Measurements from ENCODE around the gene KIRREL1.

The KIRREL1 gene

DNA sequence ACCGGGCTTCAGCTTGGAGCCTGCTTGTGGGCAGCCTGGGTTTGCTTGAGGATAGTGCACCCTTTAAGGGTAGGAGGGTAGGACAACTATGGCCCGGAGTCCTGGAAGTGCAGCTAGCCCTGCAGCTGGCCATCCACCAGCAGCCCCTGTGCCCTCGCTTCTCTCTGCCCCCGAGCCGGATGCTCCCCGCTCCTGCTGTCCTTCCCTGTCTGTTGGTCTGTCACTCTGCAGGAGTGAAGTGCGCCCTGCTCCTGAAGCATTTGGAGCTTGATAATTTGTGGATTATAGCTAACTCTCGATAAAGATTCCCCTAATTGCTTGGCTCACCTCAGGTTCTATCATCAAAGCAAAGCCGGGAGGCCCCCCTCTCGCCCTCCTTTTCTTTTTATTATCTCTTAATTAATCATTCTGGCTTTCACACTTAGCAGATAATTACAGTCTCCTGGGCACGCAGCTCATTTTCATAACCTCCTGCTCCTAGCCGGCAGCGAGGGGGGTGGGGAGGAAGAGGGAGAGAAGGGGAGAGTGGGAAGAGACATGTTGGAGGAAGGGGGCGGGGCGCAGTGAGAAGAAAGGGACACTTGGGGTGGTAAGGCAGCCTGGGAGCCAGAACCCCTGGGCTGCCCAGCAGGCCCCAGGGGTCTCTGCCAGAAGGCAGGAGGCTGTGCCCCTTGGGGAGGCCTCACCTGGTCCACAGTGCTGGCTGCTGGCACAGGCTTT is 14.4 kb downstream of the KIRREL1 start:
- DNase-seq, result no peak

DNA sequence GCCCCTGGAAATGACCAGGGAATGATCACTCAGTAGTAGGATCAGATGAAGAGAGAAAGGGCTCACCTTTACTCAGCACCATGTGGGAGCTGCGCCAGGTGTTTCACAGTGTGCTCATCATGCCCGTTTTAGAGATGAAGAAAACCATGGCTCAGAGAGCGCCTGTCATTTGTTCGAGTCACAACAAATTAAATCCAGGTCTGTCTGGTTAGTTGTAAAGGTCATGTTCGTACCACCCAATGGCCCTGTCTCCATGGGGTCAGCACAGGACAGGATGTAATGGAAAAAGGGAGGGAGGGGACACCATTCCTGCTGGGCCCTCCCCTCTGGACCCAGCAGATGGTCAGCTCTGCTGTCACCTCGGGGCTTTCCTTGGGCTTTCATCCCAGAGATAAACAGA is 15.2 kb downstream of the KIRREL1 start:
- no peak for DNase-seq

DNA sequence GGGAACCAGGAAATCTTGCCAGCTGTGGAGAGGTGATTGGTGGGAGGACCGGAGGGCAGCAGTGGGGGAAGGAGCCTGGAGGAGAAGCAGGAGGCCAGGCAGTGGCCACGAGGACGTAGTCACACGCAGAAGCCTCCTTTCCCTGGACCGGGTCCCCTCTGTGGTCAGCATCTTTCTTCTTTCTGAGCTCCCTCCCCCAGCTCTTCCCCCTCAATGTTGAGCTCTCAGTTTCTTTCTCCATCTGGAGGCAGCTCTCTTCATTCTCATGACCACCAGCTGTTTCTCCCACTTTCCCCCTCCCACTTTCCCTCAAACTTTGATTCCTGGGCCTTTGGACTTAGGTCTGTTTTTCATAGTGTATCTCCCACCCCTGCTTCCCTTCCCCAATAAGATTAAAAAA is 18.3 kb downstream of the KIRREL1 start:
- DNase-seq, result no peak

DNA sequence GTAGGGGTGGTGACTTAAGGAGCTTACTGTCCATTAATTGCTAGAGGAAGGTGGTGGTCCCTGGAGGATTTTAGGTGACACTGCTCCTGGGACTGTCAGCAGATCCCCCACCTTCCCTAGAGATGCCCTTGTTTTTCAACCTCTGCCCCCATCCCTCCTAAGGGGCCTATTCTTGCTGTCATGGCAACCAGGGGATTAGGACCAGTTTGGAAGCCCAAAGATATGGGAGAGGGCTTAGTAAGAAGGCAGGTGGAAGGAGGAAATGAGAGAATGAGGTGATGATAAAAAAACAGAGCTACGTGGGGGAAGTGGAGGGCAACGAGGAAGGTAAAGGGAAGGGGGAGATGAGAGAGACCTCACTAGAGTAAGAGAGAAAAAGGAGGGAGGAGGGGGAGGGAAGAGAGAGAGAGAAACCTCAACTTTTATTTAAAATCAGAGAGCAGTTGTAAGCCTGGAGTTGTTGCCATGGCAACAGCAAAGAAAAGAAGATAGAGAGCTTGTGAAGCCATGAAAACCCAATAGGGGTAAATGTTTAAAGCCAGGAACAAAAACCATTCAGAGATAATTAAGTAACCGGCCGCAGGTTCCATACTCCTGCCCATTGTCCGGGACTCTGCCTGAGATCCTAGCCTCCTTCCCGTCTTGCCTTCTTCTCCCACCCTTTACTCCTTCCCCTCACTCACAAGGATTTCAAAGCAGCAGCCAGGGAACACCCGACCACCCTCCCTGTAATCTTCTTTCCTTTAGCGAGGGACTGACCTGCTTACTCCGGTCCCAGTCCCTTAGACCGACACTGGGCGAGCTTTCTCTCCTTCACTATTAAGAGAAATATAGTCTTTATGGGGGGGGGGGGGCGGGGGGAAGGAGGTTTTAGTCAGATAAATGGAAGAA is 20.6 kb downstream of the KIRREL1 start:
- peak; percentile 46 for DNase-seq

DNA sequence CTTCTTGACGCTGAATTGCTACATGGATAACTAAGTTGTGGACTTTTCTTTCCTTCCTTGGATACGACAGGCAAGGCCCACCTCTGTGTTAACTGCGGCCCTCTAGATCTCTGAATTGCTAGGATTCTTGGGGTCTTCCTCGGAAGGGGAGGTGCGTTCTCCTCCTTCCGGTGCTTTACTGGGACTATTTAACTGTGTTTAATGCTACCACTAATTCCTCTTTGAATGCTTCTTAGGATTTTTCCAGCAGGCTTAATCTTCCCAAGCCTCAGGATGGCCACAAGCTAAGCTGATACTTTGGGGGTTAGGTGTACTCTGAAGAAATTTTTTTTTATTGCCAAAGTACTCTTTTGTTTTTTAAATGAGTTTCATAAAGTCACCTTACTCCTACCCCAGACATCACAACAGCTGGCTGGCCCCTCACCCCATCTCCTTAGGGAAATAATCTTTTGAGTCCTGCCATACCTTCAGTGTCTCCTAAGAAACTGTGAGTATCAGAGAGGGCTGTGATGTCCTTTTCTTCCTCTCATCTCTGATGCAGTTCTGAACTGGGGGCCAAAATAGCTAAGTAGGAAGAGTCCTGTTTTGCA is 21.4 kb downstream of the KIRREL1 start:
- DNase-seq, result peak; percentile 3

DNA sequence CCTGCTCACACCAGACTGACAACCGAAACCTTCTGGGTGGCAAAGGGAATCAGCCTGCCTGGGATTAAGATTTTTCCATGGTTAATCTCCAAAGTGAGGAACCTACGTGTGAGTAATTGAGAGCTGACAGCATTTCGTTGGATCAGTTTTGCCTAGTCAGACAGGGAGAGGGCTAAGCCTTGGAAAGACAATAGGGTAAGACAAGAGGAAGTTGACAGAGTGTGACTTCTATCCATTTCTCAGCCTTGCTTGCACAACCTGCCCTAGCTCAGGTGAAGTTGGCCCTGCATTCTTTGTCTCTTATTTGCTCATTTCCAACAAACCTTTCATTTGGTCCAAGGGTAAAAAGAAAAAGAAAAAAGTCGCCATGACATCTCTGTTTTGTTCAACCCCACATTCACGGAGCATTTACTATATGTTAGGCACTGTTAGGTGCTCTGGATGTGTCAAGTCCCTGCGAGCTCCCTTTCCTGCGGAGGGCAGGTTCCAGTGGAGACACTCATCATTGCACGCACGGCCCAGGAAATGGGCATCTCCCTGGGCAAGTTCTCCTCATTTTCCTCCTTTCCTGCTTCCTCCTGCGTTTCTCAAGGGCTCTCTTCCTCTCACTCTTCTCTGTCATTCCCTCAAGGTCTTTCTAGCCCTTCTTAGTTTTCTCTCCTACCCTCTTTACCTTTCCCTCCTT is 23.3 kb downstream of the KIRREL1 start:
- no peak for DNase-seq

DNA sequence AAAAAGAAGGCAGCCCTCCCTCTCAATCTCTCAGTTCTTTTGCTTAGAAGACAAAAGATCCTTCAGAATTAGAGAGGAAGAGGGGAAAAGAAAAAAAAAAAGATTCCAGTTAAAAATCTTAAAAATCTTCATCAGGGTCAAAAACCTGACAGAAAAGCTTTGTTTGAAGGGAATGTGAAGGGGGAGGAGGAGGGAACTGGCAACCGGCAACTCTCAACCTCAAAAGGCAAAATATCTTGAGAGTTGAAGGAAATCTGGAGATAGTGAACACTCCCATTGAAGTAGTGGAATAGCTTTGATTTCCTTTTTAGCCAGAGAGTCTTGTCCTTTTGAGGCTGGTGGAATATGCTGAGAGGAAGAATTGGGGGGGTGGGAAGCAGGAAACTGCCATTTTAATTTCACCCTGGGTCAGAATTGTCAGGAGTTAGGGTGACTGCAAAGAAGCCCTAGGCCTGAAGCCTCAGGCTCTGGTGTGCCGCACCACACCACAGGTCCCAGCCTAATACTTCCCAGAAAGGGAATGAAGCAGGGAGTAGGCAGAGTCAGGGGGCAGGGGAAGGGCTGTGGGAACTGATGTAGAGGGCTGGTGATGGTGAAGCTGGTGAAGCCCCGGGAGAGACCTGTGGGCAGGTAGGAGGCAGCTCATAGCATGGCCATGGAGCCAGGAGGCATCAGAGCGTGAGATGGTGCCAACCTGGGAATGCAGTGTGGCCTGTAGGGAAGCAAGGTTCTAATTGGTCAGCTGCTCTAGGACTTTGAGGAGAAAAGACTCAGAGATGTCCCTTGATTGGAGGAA is 24.6 kb downstream of the KIRREL1 start:
- DNase-seq, result no peak

DNA sequence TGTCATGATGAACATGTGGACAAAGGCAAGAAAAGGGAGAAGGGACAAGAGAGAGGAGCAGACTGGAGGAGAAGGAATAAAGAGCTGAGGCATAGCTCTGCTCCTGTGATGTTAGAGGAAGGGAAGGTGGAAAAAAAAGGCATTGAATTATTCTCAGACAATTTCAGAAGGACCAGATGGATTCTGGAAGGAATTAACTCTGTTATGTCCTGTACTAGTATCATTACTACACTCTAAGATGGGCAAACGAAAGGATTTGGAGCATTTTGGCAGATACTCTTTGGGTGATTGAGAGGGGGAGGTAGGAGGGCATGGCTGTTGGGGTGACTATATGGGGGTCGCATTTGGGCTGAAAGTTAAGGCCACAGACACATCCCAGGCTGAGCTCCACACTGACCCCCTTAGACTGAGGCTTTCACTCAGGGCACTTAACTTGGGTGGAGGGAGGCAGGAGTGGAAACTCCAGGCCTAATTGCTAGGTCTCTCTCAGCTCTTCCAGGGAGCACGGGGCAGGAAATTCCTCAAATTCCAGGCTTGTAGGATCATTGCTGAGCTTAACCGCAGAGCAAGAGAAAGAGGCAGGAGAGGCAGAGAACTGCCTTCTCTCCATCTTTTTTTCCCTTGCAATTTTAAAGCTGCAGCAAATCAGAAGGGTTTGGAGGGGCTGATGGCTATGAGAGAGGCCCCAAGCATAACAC is 25.9 kb downstream of the KIRREL1 start:
- no peak for DNase-seq

DNA sequence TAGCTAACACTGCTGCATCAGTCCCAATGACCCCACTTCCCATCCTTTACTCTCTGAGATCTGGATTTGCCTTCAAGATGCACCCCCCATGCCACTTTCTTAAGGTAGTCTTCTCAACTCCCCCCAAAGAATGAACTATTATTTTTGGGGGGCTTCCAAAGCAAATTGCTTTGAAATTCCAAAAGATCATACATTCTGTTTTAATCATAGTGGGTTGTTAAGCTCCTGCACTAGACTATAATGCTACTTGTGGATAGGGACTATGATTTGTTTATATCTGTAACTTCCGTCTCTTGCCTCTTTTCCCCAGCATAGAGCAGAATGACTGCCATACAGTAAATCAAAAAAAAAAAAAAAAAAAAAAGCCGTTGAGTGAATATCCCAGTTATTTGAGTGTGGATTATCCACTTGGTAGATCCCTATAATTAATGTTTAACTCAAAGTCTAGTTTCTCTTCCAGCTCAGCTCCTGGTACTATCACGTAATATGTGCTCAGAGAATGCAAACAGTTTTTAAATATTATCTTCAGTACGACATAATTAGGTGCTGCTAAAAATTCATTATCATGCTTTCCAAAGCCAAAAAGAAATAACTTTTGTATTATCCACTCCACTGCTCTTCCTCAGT is 26.9 kb downstream of the KIRREL1 start:
- no peak for DNase-seq

DNA sequence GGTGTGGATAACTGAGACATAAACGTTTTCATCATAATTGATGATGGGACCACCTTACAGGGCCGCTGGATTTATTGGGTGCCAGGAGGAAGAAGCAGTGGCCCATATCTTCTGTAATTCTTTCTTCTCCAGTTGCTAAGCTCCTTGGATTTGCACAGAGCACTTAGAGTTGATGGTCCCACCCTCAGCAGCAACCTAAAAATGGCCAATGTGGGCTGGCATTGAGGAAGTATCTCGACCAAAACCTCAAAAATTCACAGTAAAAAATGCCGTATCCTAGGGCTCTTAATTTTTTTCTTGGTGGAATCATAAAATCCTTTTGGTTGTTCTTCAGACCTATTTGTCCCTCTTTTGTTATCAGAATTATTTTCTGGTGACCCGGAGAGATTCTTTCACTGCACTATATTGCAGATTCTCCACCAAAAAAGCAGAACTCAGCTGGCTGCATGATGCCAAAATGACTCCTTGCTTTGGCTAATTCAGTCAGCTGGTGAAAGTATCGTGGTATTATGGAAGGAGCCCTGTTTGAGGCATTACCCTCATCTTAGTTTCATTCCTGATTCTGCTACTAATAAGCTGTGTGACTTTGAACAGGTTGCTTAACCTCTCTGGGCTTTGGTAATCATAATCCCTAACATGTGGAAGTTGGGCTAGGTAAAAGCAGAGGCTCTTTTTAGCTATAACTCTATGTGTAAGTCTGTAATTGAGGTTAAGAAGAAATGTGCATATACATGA is 27.6 kb downstream of the KIRREL1 start:
- DNase-seq, result no peak

DNA sequence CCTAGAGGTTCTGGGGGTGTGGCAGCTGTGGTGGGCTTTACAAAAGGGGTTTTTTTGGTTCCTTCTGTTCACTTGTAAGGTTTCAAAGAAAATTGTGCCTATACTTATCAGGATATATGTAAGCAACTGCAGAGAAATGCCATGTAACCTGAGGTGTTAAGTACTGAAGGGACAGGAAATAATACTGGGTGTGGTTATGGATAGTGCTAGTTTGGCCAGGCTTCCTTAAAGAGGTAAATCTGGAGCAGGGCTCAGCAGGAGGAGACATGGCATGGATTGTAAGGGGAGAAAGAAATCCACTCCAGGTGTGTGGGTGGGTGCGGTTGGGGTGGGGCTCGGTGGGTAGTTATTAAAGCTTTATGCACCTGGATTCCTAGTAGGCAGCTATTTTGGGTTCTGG is 28.3 kb downstream of the KIRREL1 start:
- no peak for DNase-seq

DNA sequence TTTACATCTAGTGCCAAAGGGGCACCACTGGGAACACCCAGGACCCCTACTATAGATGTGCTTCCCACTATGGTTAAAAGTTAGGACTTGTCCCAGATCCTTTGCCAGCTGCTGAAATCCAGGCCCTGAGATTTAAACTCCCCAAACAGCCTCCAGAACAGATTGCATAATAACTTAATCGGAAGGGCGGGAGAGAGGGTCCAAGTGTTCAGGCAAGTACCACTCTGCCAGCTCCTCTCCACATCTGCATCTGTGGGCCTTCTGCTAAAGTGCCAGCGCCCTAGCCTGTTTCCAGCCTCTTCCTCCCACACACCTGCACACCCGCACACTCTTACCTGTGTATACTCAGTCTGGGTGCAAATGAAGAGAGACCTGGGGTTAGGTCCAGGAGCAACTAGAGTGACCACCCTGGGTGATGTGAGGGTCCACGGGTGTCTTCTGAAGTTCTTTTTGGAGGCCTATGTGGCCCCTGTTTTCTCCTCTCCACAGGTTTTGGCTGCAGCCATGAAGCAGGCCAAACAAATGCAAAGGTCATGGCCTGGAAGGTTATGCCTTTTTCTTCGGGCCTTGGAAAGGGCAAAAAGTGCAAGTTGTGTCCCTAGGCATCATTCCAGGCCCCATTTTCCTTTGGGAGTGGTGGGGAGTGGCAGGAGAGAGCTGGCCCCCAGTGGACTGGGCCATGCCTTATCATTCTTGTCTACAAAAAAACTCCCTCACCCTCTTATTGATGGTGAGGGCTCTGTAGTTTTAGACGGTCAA is 29.3 kb downstream of the KIRREL1 start:
- no peak for DNase-seq

DNA sequence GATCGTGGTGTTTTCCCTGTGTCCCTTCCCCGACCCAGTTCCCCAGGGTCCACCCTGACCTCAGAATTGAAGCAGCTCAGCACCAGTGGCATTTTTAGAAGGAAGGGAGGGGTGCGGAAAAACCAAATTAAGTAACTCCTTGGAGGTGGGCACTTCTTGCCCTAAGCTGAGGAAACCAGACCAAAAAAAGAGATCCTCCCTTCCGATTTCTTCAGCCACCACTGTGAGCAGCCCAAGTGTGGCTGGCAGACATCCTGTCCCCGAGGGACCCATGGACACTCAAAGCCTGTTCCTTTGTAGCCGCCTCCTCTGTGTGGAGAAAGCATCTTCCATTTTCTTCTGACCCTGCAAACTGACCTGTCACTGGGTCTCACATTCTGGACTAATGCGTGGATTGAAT is 31.3 kb downstream of the KIRREL1 start:
- no peak for DNase-seq

DNA sequence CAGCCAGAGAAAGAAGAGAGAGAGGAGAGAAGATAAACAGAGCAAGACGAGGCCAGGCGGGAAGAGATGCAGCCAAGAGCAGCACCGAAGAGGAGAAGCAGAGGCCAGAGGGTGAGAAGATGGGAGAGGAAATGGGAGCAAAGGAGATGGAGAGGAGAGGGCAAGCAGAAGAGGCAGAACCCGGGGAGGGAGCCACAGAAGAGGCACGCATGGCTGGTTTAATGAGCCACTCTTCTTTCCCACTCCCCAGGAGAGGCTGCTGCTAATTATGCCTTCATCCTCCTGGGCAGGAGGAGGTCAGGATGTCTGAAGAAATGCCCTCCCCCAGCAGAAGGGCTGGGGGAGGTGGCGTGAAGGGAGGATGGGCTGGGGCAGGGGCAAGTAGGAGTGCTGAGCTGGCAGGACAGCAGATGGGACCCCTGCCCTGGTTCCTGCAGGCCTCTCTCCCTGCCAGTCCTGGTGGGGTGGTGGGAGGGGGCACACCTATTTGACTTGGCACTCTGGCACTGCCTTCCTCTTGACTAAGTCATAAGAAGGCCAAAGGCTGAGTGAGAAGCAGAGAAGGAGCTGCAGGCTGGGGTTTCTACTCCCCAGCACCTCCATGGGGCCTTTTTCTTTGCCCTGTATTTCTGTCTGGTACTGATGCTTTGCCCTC is 32.3 kb downstream of the KIRREL1 start:
- peak; percentile 61 for DNase-seq

DNA sequence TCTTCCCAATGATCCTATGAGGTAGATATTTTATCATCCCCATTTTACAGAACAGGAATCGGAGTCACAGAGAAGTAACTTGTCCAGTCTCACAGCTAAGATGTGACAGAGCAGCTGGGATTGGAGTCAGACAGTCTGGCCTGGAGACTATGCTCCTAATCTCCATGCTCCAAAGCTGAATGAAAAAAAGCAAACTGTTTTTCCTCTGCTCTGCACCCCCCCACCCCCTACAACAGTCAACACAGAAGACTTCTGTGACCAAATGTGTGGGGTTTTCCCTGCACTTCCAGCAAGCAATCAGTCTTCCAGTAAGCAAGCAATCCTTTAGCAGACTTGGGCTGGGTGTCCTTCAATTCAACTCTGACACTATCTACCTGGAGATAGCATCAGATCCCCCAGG is 33.2 kb downstream of the KIRREL1 start:
- DNase-seq, result no peak

DNA sequence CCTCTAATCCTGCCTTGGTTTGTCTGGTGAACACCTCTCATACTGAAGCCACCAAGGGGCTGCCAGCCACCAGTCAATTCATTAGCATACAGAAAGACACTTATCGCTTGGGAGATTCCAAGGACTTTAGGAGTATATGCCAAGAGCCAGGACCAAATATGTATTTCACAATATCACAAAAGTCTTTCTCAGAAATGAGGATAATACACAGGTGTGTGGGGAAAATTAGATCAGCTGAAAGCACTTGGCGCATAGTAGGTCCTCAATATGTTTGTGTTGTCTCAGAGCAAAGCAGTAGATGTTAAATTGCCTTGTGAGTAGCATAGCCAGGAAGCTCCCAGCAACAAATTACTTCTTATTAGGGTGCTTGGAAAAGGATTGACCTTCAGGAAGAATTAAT is 34.1 kb downstream of the KIRREL1 start:
- DNase-seq, result no peak

DNA sequence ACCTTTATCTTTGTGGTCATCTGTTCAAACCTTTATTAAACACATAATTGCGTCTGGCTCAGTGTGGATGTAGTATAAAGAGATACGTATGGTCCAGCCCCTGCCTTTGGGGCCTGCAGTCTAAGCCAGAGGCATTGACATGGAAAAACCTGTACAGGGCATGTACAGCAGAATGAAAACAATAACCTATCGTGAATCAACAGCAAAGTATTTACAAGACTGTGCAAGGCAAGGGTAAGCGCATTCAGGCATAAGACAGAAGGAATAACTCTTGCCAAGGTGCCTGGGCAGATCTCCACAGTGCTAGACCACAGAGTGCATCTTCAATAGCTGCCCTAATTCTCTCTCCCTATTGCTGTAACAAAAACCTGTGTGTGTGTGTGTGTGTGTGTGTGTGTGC is 35.5 kb downstream of the KIRREL1 start:
- DNase-seq, result no peak

DNA sequence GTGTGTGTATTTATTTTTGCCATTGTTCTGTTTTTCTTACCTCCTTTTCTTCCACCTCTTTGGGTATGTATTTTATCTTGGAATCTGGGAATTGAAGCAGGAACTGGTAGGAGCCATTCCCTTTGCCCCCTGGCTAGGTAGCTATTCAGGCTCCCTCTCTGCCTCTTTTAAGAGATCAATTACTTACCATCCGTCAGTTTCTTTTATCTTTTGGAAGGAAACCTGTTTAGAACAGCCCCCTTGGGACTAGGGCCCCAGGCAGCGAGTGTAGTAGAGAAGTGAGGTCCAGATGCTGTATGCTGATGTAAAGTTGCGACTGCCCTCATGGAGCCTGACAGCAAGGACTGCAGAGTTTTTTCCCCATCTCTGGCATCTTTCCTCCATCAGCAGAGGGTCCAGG is 41.6 kb downstream of the KIRREL1 start:
- DNase-seq, result no peak

DNA sequence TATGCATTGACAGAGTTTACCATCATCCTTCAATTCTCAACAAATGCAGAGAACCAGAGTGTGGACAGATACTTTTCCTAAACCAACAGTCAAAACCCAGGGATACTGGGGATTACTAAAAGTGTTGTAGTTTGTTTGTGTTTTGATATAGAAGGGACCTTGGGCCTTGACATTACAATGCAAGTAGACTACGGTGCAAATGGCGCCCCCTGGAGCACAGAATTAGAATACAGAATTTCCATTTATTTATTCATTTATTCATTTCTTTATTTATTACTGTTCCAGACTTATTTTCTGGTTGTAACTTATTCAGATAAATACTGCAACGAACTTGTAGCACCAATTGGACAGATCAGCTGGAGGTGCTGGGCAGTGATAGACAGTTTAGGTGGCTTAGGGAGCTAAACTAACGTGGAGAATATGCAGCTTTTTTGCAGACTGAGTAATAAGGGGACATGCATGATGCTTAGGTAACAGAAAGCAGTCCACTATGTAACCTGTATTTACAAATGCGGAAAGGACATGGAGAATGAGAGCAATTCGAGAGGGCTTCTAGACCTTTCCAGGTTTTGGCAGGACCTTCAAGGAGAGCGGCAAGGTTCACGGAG is 42.6 kb downstream of the KIRREL1 start:
- no peak for DNase-seq

Data from retina (tissue), 1 donor.